SJSA1 (cell line): Measurements from ENCODE around the gene CNTNAP2. TPM values are rescaled to one million over a fixed set of nuclear protein-coding genes. Genes with fewer than 3 reads are reported as not detected.

Source experiments
- DNase-seq, 2 experiments: peaks; one replicate each; pipeline ENCODE4 v3.0.0-alpha.2; 2015 to 2020; ENCODE audit warnings: low spot score in 2 of 2, low read depth in 1 of 2
- H3K27ac ChIP-seq: fragments of 250-450 bp; sonication (Bioruptor Pico); 2 replicates; pipeline ENCODE4 v1.5.1; 2020; ENCODE audit warnings: mild to moderate bottlenecking, moderate library complexity
- H3K27me3 ChIP-seq: fragments of 250-450 bp; sonication (Bioruptor Pico); replicated peaks from 2 replicates; pipeline ENCODE4 v1.5.1; 2020; ENCODE audit warnings: mild to moderate bottlenecking, moderate library complexity
- H3K36me3 ChIP-seq: fragments of 250-450 bp; sonication (Bioruptor Pico); 2 replicates; pipeline ENCODE4 v1.5.1; 2020; ENCODE audit warnings: mild to moderate bottlenecking
- H3K4me1 ChIP-seq: fragments of 250-450 bp; sonication (Bioruptor Pico); replicated peaks from 2 replicates; pipeline ENCODE4 v1.6.1; 2021; ENCODE audit warnings: mild to moderate bottlenecking
- H3K4me3 ChIP-seq: fragments of 250-450 bp; sonication (Bioruptor Pico); 2 replicates; pipeline ENCODE4 v1.5.1; 2020; ENCODE audit warnings: mild to moderate bottlenecking
- H3K9me3 ChIP-seq: fragments of 250-450 bp; sonication (Bioruptor Pico); replicated peaks from 2 replicates; pipeline ENCODE4 v1.5.1; 2020; ENCODE audit warnings: mild to moderate bottlenecking
- total RNA-seq: library from RNA; depleted of rRNA; stranded (reverse); fragments of >200 nt; shearing (Covaris generic); gene quantifications from 2 replicates; pipeline ENCODE4 v1.2.3, GENCODE V29; 2014

Gene CNTNAP2
- total RNA-seq, 1 experiment from 2014 or later, result 0.29 TPM

- Histone ChIP-seq H3K27me3 (no peaks in the 10 kb centered on the region), H3K9me3 (0 out of 2 replicates have a peak, but pooled peaks cover 3% of the 10 kb centered on the region), H3K36me3 (no peaks in the 10 kb centered on the region), H3K27ac (no peak overlapping the region), H3K4me3 (no peak overlapping the region), H3K4me1 (no peaks in the 10 kb centered on the region)
- DNase-seq, result no peak
These were observed 7.1 kb downstream of the CNTNAP2 start for GRCh38 chr7:146123715-146124114.

GRCh38 chr7:146126767-146127509 lies 10.3 kb downstream of the CNTNAP2 start:
- no peaks in the 10 kb centered on the region for H3K4me1 ChIP-seq
- no peak overlapping the region for H3K4me3 ChIP-seq
- no peak for DNase-seq
- H3K27me3 ChIP-seq, result no peaks in the 10 kb centered on the region
- peaks cover 7% of the 10 kb centered on the region for H3K9me3 ChIP-seq
- no peak overlapping the region for H3K27ac ChIP-seq
- H3K36me3 ChIP-seq, result no peaks in the 10 kb centered on the region

GRCh38 chr7:146129296-146129695 lies 12.7 kb downstream of the CNTNAP2 start:
- Histone ChIP-seq H3K27ac (no peak overlapping the region), H3K4me3 (no peak overlapping the region), H3K9me3 (peaks cover 8% of the 10 kb centered on the region), H3K27me3 (no peaks in the 10 kb centered on the region), H3K4me1 (no peaks in the 10 kb centered on the region), H3K36me3 (no peaks in the 10 kb centered on the region)
- no peak for DNase-seq

DNA sequence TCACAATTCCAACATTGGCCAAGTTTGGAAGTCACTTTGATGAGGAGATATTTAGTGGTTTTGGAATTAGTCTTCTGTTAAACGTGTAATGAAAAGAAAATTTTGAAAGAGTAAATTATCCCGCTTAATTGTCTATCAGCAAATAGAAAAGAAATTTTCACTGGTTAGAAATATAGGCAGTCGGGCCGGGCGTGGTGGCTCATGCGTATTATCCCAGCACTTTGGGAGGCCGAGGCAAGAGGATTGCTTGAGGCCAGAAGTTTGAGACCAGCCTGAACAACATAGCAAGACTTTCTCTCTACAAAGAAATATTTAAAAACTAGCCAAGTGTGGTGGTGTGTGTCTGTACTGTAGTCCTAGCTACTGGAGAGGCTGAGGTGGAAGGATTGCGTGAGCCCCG lies 13.4 kb downstream of the CNTNAP2 start:
- no peaks in the 10 kb centered on the region for H3K27me3 ChIP-seq
- H3K36me3 ChIP-seq, result no peaks in the 10 kb centered on the region
- H3K9me3 ChIP-seq, result peaks cover 8% of the 10 kb centered on the region
- H3K4me1 ChIP-seq, result no peaks in the 10 kb centered on the region
- no peak for DNase-seq
- H3K27ac ChIP-seq, result no peak overlapping the region
- H3K4me3 ChIP-seq, result no peak overlapping the region

DNA sequence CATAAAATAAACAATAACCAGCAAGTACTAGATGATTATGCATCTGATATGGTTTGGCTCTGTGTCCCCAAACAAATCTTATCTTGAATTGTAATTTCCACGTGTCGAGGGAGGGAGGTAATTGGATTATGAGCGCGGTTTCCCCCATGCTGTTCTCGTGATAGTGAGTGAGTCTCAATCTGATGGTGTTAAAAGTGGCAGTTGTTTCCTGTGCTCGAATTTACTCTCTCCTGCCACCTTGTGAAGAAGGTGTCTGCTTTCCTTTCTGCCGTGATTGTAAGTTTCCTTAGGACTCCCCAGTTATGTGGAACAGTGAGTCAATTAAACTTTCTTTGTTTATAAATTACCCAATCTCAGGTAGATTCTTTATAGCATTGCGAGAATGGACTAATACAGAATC lies 15.1 kb downstream of the CNTNAP2 start:
- Histone ChIP-seq H3K36me3 (no peaks in the 10 kb centered on the region), H3K4me1 (no peaks in the 10 kb centered on the region), H3K9me3 (peaks cover 5% of the 10 kb centered on the region), H3K27me3 (no peaks in the 10 kb centered on the region), H3K27ac (no peak overlapping the region), H3K4me3 (no peak overlapping the region)
- no peak for DNase-seq

GRCh38 chr7:146136357-146136875 lies 19.8 kb downstream of the CNTNAP2 start:
- H3K4me3 ChIP-seq, result no peak overlapping the region
- H3K4me1 ChIP-seq, result no peaks in the 10 kb centered on the region
- H3K36me3 ChIP-seq, result no peaks in the 10 kb centered on the region
- H3K9me3 ChIP-seq, result peaks cover 8% of the 10 kb centered on the region
- no peak for DNase-seq
- no peaks in the 10 kb centered on the region for H3K27me3 ChIP-seq
- no peak overlapping the region for H3K27ac ChIP-seq

- no peaks in the 10 kb centered on the region for H3K27me3 ChIP-seq
- no peak overlapping the region for H3K27ac ChIP-seq
- 0 out of 2 replicates have a peak, but pooled peaks cover 3% of the 10 kb centered on the region for H3K9me3 ChIP-seq
- H3K4me1 ChIP-seq, result no peaks in the 10 kb centered on the region
- H3K4me3 ChIP-seq, result no peak overlapping the region
- DNase-seq, result no peak
- no peaks in the 10 kb centered on the region for H3K36me3 ChIP-seq
These were observed 22.3 kb downstream of the CNTNAP2 start for GRCh38 chr7:146138926-146139325.

- H3K4me3 ChIP-seq, result no peak overlapping the region
- H3K36me3 ChIP-seq, result no peaks in the 10 kb centered on the region
- no peak for DNase-seq
- H3K9me3 ChIP-seq, result peaks cover 6% of the 10 kb centered on the region; the same call in 1 of the 2 replicates
- H3K4me1 ChIP-seq, result no peaks in the 10 kb centered on the region
- no peak overlapping the region for H3K27ac ChIP-seq
- no peaks in the 10 kb centered on the region for H3K27me3 ChIP-seq
These were observed 30.4 kb downstream of the CNTNAP2 start for GRCh38 chr7:146146831-146147486.

DNA sequence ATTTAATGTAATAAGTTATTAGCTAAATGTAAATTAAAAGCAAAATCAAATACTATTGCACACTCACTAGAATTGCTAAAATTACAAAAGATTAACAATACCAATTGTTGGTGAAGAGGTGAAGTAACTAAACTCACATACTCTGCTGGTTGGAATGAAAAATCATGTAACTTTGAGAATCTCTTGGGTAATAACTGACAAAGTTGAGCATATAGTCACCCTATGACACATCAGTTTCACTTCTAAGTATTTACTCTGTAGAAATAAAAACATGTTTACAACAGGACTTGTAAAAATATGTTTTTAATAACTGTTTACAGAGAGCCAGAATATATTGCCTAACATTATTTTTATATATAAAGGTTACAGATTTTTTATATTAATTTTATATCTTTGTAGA lies 33.6 kb downstream of the CNTNAP2 start:
- DNase-seq, result no peak
- Histone ChIP-seq H3K27ac (no peak overlapping the region), H3K9me3 (peaks cover 6% of the 10 kb centered on the region; the same call in 1 of the 2 replicates), H3K36me3 (no peaks in the 10 kb centered on the region), H3K4me1 (no peaks in the 10 kb centered on the region), H3K4me3 (no peak overlapping the region), H3K27me3 (no peaks in the 10 kb centered on the region)

GRCh38 chr7:146172112-146172511 lies 55.5 kb downstream of the CNTNAP2 start:
- H3K4me1 ChIP-seq, result no peaks in the 10 kb centered on the region
- H3K4me3 ChIP-seq, result no peak overlapping the region
- no peaks in the 10 kb centered on the region; the same call in none of the 2 replicates for H3K9me3 ChIP-seq
- H3K27me3 ChIP-seq, result no peaks in the 10 kb centered on the region; the same call in 1 of the 2 replicates
- no peak for DNase-seq
- no peaks in the 10 kb centered on the region for H3K36me3 ChIP-seq
- no peak overlapping the region for H3K27ac ChIP-seq

- no peaks in the 10 kb centered on the region for H3K36me3 ChIP-seq
- H3K4me1 ChIP-seq, result no peaks in the 10 kb centered on the region
- no peaks in the 10 kb centered on the region; the same call in 1 of the 2 replicates for H3K9me3 ChIP-seq
- no peak for DNase-seq
- H3K27me3 ChIP-seq, result no peaks in the 10 kb centered on the region; the same call in 1 of the 2 replicates
- no peak overlapping the region for H3K27ac ChIP-seq
- no peak overlapping the region for H3K4me3 ChIP-seq
These were observed 59.1 kb downstream of the CNTNAP2 start for GRCh38 chr7:146175716-146176115.

DNA sequence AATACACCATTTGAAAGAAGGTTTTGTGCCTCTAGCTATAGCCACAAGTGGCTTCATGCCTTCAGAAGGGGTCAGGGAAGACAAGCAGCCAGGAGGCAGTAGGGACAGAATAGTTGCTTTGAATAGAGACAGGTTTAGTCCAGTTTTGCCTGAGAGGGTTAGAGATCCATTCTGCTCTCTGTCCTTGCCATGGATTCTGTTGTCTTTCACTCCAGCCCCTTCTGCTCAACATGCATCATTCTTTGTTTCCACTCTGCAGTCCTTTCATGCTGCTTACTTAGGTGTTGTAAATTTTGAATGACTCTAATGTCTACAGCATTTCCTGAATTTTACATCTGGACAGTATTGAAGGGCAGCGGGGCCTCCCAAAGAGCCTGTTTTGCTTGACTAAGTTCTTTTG lies 60.3 kb downstream of the CNTNAP2 start:
- DNase-seq, result no peak
- no peaks in the 10 kb centered on the region for H3K36me3 ChIP-seq
- no peaks in the 10 kb centered on the region; the same call in 1 of the 2 replicates for H3K9me3 ChIP-seq
- H3K27me3 ChIP-seq, result no peaks in the 10 kb centered on the region; the same call in 1 of the 2 replicates
- no peak overlapping the region for H3K4me3 ChIP-seq
- no peaks in the 10 kb centered on the region for H3K4me1 ChIP-seq
- H3K27ac ChIP-seq, result no peak overlapping the region

- no peaks in the 10 kb centered on the region; the same call in 1 of the 2 replicates for H3K9me3 ChIP-seq
- no peaks in the 10 kb centered on the region for H3K4me1 ChIP-seq
- DNase-seq, result no peak
- H3K27me3 ChIP-seq, result no peaks in the 10 kb centered on the region; the same call in 1 of the 2 replicates
- no peak overlapping the region for H3K27ac ChIP-seq
- no peak overlapping the region for H3K4me3 ChIP-seq
- H3K36me3 ChIP-seq, result no peaks in the 10 kb centered on the region
These were observed 60.7 kb downstream of the CNTNAP2 start for GRCh38 chr7:146177301-146177700.

DNA sequence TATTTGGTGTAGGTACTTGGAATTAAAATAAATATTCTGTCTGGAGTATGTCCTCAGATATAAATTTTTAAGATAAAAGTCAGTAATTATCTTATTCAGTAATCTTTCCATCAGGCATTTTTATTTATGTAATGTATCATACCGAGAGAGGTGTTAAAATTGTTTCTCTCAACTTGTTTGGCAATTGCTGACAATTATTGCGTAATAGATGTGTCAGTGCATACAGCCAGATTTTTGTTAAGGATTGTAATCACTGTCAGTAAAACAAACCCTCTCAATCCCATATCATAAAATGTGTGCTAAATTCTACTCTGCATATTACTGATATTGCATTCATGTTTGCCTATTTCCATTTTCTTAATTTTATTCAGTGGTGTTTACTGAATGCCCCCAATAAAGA lies 69.2 kb downstream of the CNTNAP2 start:
- DNase-seq, result no peak
- H3K4me1 ChIP-seq, result no peaks in the 10 kb centered on the region

More for the DNA sequence above, 69.2 kb downstream of the CNTNAP2 start:
- Histone ChIP-seq H3K36me3 (no peaks in the 10 kb centered on the region), H3K9me3 (peaks cover 5% of the 10 kb centered on the region; the same call in 1 of the 2 replicates), H3K4me3 (no peak overlapping the region), H3K27me3 (no peaks in the 10 kb centered on the region), H3K27ac (no peak overlapping the region)
